ENCODE measurements around the gene TYW3. TPM values are rescaled to one million over a fixed set of nuclear protein-coding genes. Genes with fewer than 3 reads are reported as not detected.
"Not testable (repeated sequence)": the region's sequence is repeated elsewhere in the genome, so short reads cannot be mapped to it uniquely, and the experiment has no call there.

Gene TYW3
- total RNA-seq, 1 experiment from 2014 or later = 29.6 TPM

- no peak for DNase-seq (ENCODE audit: low read depth)
Measured at GRCh38 chr1:74731399-74732052, 1.4 kb upstream of the TYW3 start.

GRCh38 chr1:74732071-74732946, 643 bp upstream of the TYW3 start:
- DNase-seq (ENCODE audit: low read depth) = not testable (repeated sequence)

- peak; percentile 77 for DNase-seq (ENCODE audit: low read depth)
Measured at GRCh38 chr1:74733604-74734484, 892 bp downstream of the TYW3 start.

GRCh38 chr1:74737333-74737732, 4.4 kb downstream of the TYW3 start:
- no peak for DNase-seq (ENCODE audit: low read depth)

- DNase-seq (ENCODE audit: low read depth) = not testable (repeated sequence)
Measured at GRCh38 chr1:74740307-74740980, 7.5 kb downstream of the TYW3 start.

- not testable (repeated sequence) for DNase-seq (ENCODE audit: low read depth)
Measured at GRCh38 chr1:74745247-74745646, 12.3 kb downstream of the TYW3 start.

GRCh38 chr1:74748960-74749359, 16.0 kb downstream of the TYW3 start:
- DNase-seq (ENCODE audit: low read depth) = no peak

- no peak for DNase-seq (ENCODE audit: low read depth)
Measured at GRCh38 chr1:74753104-74753503, 20.2 kb downstream of the TYW3 start.

- DNase-seq (ENCODE audit: low read depth) = no peak
Measured at GRCh38 chr1:74755475-74755874, 22.5 kb downstream of the TYW3 start.

- not testable (repeated sequence) for DNase-seq (ENCODE audit: low read depth)
Measured at GRCh38 chr1:74756650-74757049, 23.7 kb downstream of the TYW3 start.

GRCh38 chr1:74763807-74764206, 30.9 kb downstream of the TYW3 start:
- no peak for DNase-seq (ENCODE audit: low read depth)

- DNase-seq (ENCODE audit: low read depth) = no peak
Measured at GRCh38 chr1:74766579-74766978, 33.6 kb downstream of the TYW3 start.

- peak; percentile 28 for DNase-seq (ENCODE audit: low read depth)
Measured at GRCh38 chr1:74767490-74767889, 34.5 kb downstream of the TYW3 start.

GRCh38 chr1:74771913-74772515, 39.1 kb downstream of the TYW3 start:
- peak; percentile 47 for DNase-seq (ENCODE audit: low read depth)

GRCh38 chr1:74772945-74773344, 40.0 kb downstream of the TYW3 start:
- DNase-seq (ENCODE audit: low read depth) = no peak

GRCh38 chr1:74773582-74773981, 40.6 kb downstream of the TYW3 start:
- DNase-seq (ENCODE audit: low read depth) = no peak

- no peak for DNase-seq (ENCODE audit: low read depth)
Measured at GRCh38 chr1:74775735-74776134, 42.8 kb downstream of the TYW3 start.

- DNase-seq (ENCODE audit: low read depth) = no peak
Measured at GRCh38 chr1:74777525-74777924, 44.6 kb downstream of the TYW3 start.

- DNase-seq (ENCODE audit: low read depth) = no peak
Measured at GRCh38 chr1:74779750-74780149, 46.8 kb downstream of the TYW3 start.

GRCh38 chr1:74780594-74780993, 47.6 kb downstream of the TYW3 start:
- no peak for DNase-seq (ENCODE audit: low read depth)

GRCh38 chr1:74785944-74786343, 53.0 kb downstream of the TYW3 start:
- DNase-seq (ENCODE audit: low read depth) = no peak
